GM18517 (cell line): ENCODE measurements around the gene CYBC1.
A peak's percentile ranks its signal among the peaks of the same experiment; 100 is the strongest.

Experiments
- ATAC-seq: cut with Tn5 transposase; IDR thresholded peaks from one replicate; pipeline ENCODE4 v1.9.1; 2021; ENCODE audit warnings: mild to moderate bottlenecking, moderate library complexity; ENCODE audit not compliant: unreplicated experiment

CYBC1 gene

GRCh38 chr17:82450357-82451106, at the start of gene CYBC1:
Gene CYBC1 (minus strand): TSS chr17:82450752. CDS start chr17:82449254, 1,498 bp downstream.
- peak; percentile 40 for ATAC-seq

- no peak for ATAC-seq
Observed at GRCh38 chr17:82497483-82498405, 47.2 kb upstream of the CYBC1 start.

GRCh38 chr17:82496529-82497434, 46.2 kb upstream of the CYBC1 start:
- peak; percentile 46 for ATAC-seq

GRCh38 chr17:82495844-82496528, 45.4 kb upstream of the CYBC1 start:
- no peak for ATAC-seq

GRCh38 chr17:82494236-82495055, 43.9 kb upstream of the CYBC1 start:
- ATAC-seq = peak; percentile 55

GRCh38 chr17:82493226-82493781, 42.8 kb upstream of the CYBC1 start:
- ATAC-seq = no peak

- ATAC-seq = no peak
Observed at GRCh38 chr17:82492643-82493225, 42.2 kb upstream of the CYBC1 start.

GRCh38 chr17:82491533-82491932, 41.0 kb upstream of the CYBC1 start:
- ATAC-seq = no peak

- no peak for ATAC-seq
Observed at GRCh38 chr17:82491196-82491530, 40.6 kb upstream of the CYBC1 start.

GRCh38 chr17:82490512-82491195, 40.1 kb upstream of the CYBC1 start:
- no peak for ATAC-seq

- no peak for ATAC-seq
Observed at GRCh38 chr17:82489851-82490511, 39.4 kb upstream of the CYBC1 start.

GRCh38 chr17:82489117-82489516, 38.6 kb upstream of the CYBC1 start:
- no peak for ATAC-seq

- ATAC-seq = no peak
Observed at GRCh38 chr17:82487910-82488309, 37.4 kb upstream of the CYBC1 start.

GRCh38 chr17:82486231-82487094, 35.9 kb upstream of the CYBC1 start:
- no peak for ATAC-seq

- ATAC-seq = no peak
Observed at GRCh38 chr17:82483836-82484235, 33.3 kb upstream of the CYBC1 start.

- no peak for ATAC-seq
Observed at GRCh38 chr17:82483204-82483660, 32.7 kb upstream of the CYBC1 start.

GRCh38 chr17:82480318-82480717, 29.8 kb upstream of the CYBC1 start:
- no peak for ATAC-seq
